Endothelial cell of umbilical vein (primary cell): Measurements from ENCODE around the gene PURB. TPM values are rescaled to one million over a fixed set of nuclear protein-coding genes. Genes with fewer than 3 reads are reported as not detected.

Experiments
- BruUV-seq: library from RNA; stranded (reverse); fragments of 400-500 nt; replicated peaks from 2 replicates; lab custom pipeline; 2021; lab: Mats Ljungman, UMichigan
- CTCF ChIA-PET: fragments of 300-600, 350-600 bp; sonication (Branson Sonifier 250); formaldehyde crosslinking; loops from one replicate; lab custom pipeline; 2021; ENCODE audit warnings: antibody characterized with exemption, inconsistent platforms; lab: Charles Lee
- POLR2A ChIA-PET: fragments of 300-600, 350-600 bp; sonication (Branson Sonifier 250); formaldehyde crosslinking; loops from one replicate; lab custom pipeline; 2021; ENCODE audit warnings: antibody characterized with exemption, inconsistent platforms; lab: Charles Lee
- DNase-seq: peaks from one replicate; pipeline ENCODE4 v3.0.0-alpha.2; 2011; ENCODE audit warnings: low read depth, low spot score
- FAIRE-seq: peaks from 2 replicates; lab custom pipeline; 2011; peaks lifted over from hg19 to GRCh38; lab: Jason Lieb, UNC
- H2AFZ ChIP-seq: 2 replicates; pipeline ENCODE4 v1.6.0; 2012; ENCODE audit warnings: low read depth, low read length, control low read depth, inconsistent platforms
- H3K27ac ChIP-seq: 2 replicates; pipeline ENCODE4 v1.5.1; 2011; ENCODE audit warnings: low read depth, mild to moderate bottlenecking, control low read depth, low read length, moderate library complexity; ENCODE audit not compliant: insufficient read depth
- H3K27me3 ChIP-seq, 2 experiments: 2 replicates each; pipeline versions ENCODE4 v1.6.0 to v1.6.1; 2011; ENCODE audit warnings: low read length in 2 of 2, mixed read lengths in 1 of 2; ENCODE audit not compliant: control insufficient read depth in 2 of 2, insufficient read depth in 2 of 2
- H3K36me3 ChIP-seq, 2 experiments: 2 replicates in 1 of 2; 3 replicates in 1 of 2; pipeline ENCODE4 v1.5.1; 2011; ENCODE audit warnings: low read length in 2 of 2, mild to moderate bottlenecking in 1 of 2, moderate library complexity in 1 of 2; ENCODE audit not compliant: control insufficient read depth in 2 of 2, insufficient read depth in 2 of 2; ENCODE audit errors: extremely low read depth in 1 of 2
- H3K4me1 ChIP-seq: 3 replicates; pipeline ENCODE4 v1.5.1; 2011; ENCODE audit warnings: mild to moderate bottlenecking, low read length; ENCODE audit not compliant: control insufficient read depth, insufficient read depth; ENCODE audit errors: extremely low read depth
- H3K4me2 ChIP-seq: 2 replicates; pipeline ENCODE4 v1.6.1; 2011; ENCODE audit warnings: low read length, control low read depth, mixed read lengths; ENCODE audit not compliant: insufficient read depth
- H3K4me3 ChIP-seq, 3 experiments: fragments of 200-600 bp in 1 of 3; sonication (generic), shearing (Covaris generic) in 1 of 3; replicated peaks in 1 of 3; 2 replicates each; pipeline ENCODE4 v1.5.1; 2011 to 2016; ENCODE audit warnings: control low read depth in 3 of 3, low read length in 3 of 3, mild to moderate bottlenecking in 2 of 3, inconsistent platforms in 1 of 3, low read depth in 1 of 3, moderate library complexity in 1 of 3; ENCODE audit not compliant: insufficient read depth in 1 of 3
- H3K79me2 ChIP-seq: 2 replicates; pipeline ENCODE4 v1.6.0; 2012; ENCODE audit warnings: low read length, inconsistent platforms; ENCODE audit not compliant: control insufficient read depth, insufficient read depth
- H3K9ac ChIP-seq: replicated peaks from 2 replicates; pipeline ENCODE3; 2011; ENCODE audit warnings: low read length, control low read depth; ENCODE audit not compliant: insufficient read depth; ENCODE audit errors: extremely low read depth
- H3K9me1 ChIP-seq: replicated peaks from 3 replicates; pipeline ENCODE4 v1.6.0; 2011; ENCODE audit warnings: mild to moderate bottlenecking, low read length; ENCODE audit not compliant: control insufficient read depth, insufficient read depth; ENCODE audit errors: extremely low read depth
- H3K9me3 ChIP-seq: replicated peaks from 2 replicates; pipeline ENCODE4 v1.5.1; 2012; ENCODE audit warnings: low read length, inconsistent platforms; ENCODE audit not compliant: control insufficient read depth, insufficient read depth
- H4K20me1 ChIP-seq: replicated peaks from 2 replicates; pipeline ENCODE3; 2011; ENCODE audit warnings: mild to moderate bottlenecking, low read length; ENCODE audit not compliant: control insufficient read depth, insufficient read depth; ENCODE audit errors: extremely low read depth
- CTCF ChIP-seq, 2 donors: IDR thresholded peaks; 1 replicate in 1 of 2; 2 replicates in 1 of 2; pipeline ENCODE4 v1.5.1; 2011; ENCODE audit warnings: low read length in 2 of 2, mild to moderate bottlenecking in 2 of 2, moderate library complexity in 2 of 2, control low read depth in 1 of 2, inconsistent platforms in 1 of 2, low read depth in 1 of 2; ENCODE audit not compliant: insufficient read depth in 1 of 2; ENCODE audit errors: extremely low read depth in 1 of 2
- EZH2 ChIP-seq: IDR thresholded peaks from 2 replicates; pipeline ENCODE4 v1.6.1; 2012; ENCODE audit warnings: borderline replicate concordance, low read depth, mild to moderate bottlenecking, moderate library complexity, low read length, inconsistent platforms; ENCODE audit not compliant: severe bottlenecking
- FOS ChIP-seq: IDR thresholded peaks from 2 replicates; pipeline ENCODE4 v1.6.1; 2011; ENCODE audit warnings: mild to moderate bottlenecking, low read length, moderate library complexity, borderline replicate concordance; ENCODE audit not compliant: insufficient read depth
- GATA2 ChIP-seq: IDR thresholded peaks from 2 replicates; pipeline ENCODE4 v1.7.0; 2011; ENCODE audit warnings: low read depth, mild to moderate bottlenecking, moderate library complexity, mixed read lengths, low read length; ENCODE audit not compliant: insufficient read length, insufficient read depth
- JUN ChIP-seq: IDR thresholded peaks from 2 replicates; pipeline ENCODE4 v1.6.1; 2011; ENCODE audit warnings: borderline replicate concordance, low read depth; ENCODE audit not compliant: insufficient read length, insufficient read depth
- MAX ChIP-seq: IDR thresholded peaks from 2 replicates; pipeline ENCODE4 v1.6.1; 2011; ENCODE audit not compliant: insufficient read depth, insufficient read length
- MYC ChIP-seq: IDR thresholded peaks from one replicate; pipeline ENCODE4 v1.6.1; 2011; ENCODE audit warnings: mild to moderate bottlenecking, low read depth, low read length
- POLR2A ChIP-seq: IDR thresholded peaks from 2 replicates; pipeline ENCODE4 v1.6.1; 2012; ENCODE audit warnings: low read depth, mild to moderate bottlenecking, control low read depth, low read length
- POLR2AphosphoS5 ChIP-seq: IDR thresholded peaks from 2 replicates; pipeline ENCODE4 v1.6.1; 2012; ENCODE audit warnings: low read depth, mild to moderate bottlenecking, control low read depth, low read length, moderate library complexity; ENCODE audit not compliant: insufficient read depth
- dilution Hi-C: fragments of 300-500 bp; cut with MboI; formaldehyde crosslinking; loops from one replicate; pipeline ENCODE4 v1.15.0; 2019; ENCODE audit warnings: low sequenced_read_pairs; ENCODE audit not compliant: extremely low pct_ligation_motif_present
- intact Hi-C: fragments of 100-400 bp; cut with micrococcal nuclease; formaldehyde crosslinking; loops from one replicate; pipeline ENCODE4 v1.10.0; 2022
- polyA plus RNA-seq, 4 experiments: library from polyadenylated mRNA; depleted of rRNA in 3 of 4; stranded (reverse) in 3 of 4; unstranded in 1 of 4; fragments of >200 nt; gene quantifications; 2 replicates each; pipeline versions ENCODE4 v1.2.1 to v1.2.3, GENCODE V29; 2011 to 2012; ENCODE audit warnings: missing spikeins in 1 of 4
- total RNA-seq: library from RNA; stranded (reverse); gene quantifications from 2 replicates; pipeline ENCODE4 v1.2.3, GENCODE V29; 2021

Gene PURB
- total and polyA plus RNA-seq, 2 donors (not counting 3 experiments of a cell fraction or from before 2014, with no cell fraction given): 2.7 to 25.5 TPM

GRCh38 chr7:44917465-44917864 lies 32.1 kb upstream of the PURB start:
- Histone ChIP-seq H3K4me1 (peaks cover 2% of the 10 kb centered on the region), H3K27ac (no peak overlapping the region), H4K20me1 (no peaks in the 10 kb centered on the region), H3K9me1 (no peaks in the 10 kb centered on the region), H3K36me3 (no peaks in the 10 kb centered on the region), H3K9me3 (no peaks in the 10 kb centered on the region), H3K27me3 (no peaks in the 10 kb centered on the region), H3K79me2 (no peaks in the 10 kb centered on the region), H3K4me3 (no peak overlapping the region), H2AFZ (no peak overlapping the region), H3K4me2 (no peak overlapping the region), H3K9ac (no peak overlapping the region)
- ChIA-PET CTCF (interaction anchor here (0.8 to 5.4 kb wide), 3 partner anchors 61 to 259 kb away, joined by 3 to 65 read pairs (median 3); no protein-coding TSS in a partner anchor), POLR2A (no interaction called here)
- dilution Hi-C loops (no loop called here), intact Hi-C loops (no loop called here)
- no TSS peak for BruUV-seq
- TF ChIP-seq MYC (no peak), EZH2 (no peak), JUN (no peak), MAX (no peak), CTCF (IDR thresholded peaks at IDR 0.05; ENCODE audit: extremely low read depth in 1 of 2, insufficient read depth in 1 of 2, low read depth in 1 of 2, low read length in 2 of 2) (no peak), POLR2AphosphoS5 (no peak), FOS (no peak), GATA2 (no peak), POLR2A (no peak)
- no peak for DNase-seq
- no peak for FAIRE-seq
